GM20431 (cell line): ENCODE results near the gene AGER.

ENCODE experiments used
- in situ Hi-C: fragments of 300-500 bp; cut with MseI, MboI; formaldehyde crosslinking; loops from one replicate; pipeline ENCODE4 v1.15.0; 2020; ENCODE audit warnings: low sequenced_read_pairs; ENCODE audit not compliant: unreplicated experiment

AGER gene

GRCh38 chr6:32174416-32174815 lies 9.6 kb downstream of the AGER start:
- in situ Hi-C loops = no loop called here

GRCh38 chr6:32173051-32173727 lies 10.9 kb downstream of the AGER start:
- in situ Hi-C loops = no loop called here

DNA sequence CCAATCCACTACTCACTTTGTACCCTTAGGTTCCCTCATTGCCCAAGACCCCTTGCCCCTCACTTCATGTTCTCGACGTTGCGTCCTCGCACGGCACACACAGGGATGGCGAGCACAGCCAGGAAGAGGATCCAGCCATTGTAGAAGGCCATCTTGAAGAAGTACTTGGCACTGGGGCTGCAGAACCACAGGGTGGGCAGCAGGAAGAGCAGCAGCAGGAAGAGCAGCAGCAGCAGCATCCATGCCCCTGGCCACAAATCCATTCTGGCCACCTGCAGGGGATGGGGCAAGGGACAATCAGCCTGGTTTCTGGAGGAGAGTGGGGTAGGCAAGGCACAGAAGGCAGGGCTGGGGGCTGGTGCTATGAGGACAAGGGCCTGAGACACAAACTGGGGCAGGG lies 12.8 kb downstream of the AGER start:
- in situ Hi-C loops = no loop called here

DNA sequence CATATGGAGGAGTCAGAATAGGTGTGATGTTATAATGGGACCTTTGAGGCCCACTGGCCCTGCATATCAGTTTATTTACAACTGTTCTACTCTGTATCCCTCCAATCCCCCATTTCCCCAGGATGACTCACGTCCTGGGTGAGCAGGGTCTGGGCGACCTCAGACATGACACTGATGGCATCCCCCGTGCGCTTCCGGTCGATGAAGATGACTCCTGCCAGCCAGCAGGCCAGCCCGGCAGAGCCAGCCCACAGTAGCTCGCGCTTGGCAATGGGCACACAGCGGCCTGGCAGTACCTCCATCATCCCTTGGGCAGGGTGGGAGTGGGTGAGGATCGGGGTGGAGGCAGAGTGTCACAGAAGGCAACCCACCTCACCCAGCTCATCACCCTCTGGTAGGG lies 13.8 kb downstream of the AGER start:
- in situ Hi-C loops = no loop called here

DNA sequence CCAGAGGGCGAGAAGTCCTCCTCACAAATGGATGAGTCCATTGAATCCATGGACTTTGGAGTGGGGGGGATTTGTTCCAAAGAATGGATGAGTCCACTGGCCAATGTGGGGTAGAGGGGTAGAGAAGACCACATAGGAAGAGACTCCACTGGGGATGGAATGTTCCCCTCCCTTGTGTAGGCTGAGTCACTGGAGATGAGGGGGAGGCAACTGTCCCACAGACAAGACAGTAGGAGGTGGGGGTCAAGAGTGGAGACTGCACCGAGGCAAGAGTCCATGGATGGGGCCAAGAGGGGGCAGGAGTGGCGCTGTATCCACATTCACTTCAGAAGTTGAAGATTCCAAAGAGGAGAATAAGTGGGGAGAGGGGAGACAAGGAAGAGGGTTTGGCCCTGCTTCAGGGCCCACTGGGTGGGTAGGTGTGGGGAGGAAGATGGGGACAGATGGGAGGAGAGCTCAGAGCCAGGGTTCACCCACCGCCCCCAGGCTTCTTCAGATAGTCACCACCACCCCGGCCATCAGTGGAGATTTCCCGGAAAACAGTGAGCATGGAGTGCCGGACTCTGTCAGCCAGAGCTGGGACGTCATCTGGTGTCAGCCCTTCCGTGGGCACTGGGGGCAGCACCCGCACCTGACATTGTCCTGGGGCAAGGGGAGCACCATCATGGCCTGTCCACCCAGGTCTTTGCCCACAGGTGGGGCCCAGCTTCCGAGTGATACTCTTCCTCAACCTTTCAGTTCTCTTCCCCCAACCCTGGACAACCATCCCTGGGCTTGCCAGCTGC lies 15.1 kb downstream of the AGER start:
- in situ Hi-C loops = no loop called here

GRCh38 chr6:32168350-32168749 lies 15.7 kb downstream of the AGER start:
- in situ Hi-C loops = no loop called here

- in situ Hi-C loops = no loop called here
Measured at GRCh38 chr6:32167761-32168262, 16.2 kb downstream of the AGER start.

DNA sequence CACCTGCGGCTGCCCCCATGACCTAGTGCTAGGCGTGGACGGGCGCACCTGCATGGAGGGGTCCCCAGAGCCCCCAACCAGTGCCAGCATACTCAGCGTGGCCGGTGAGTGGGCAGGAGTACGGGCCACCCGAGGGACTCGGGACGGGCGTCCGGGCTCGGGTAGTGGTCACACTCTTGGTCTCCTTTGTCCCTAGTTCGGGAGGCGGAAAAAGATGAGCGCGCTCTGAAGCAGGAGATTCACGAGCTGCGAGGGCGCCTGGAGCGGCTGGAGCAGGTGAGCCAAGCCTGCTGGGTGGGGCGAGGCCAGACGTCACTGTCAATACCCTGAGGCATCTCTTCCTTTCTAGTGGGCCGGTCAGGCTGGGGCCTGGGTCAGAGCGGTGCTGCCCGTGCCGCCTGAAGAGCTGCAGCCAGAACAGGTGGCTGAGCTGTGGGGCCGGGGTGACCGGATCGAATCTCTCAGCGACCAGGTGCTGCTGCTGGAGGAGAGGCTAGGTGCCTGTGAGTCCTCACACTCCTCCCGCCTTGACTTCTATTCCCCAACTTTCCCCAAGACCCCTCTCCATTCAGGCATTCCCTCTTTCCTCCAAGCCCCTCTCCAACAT lies 16.8 kb downstream of the AGER start:
- in situ Hi-C loops = no loop called here

DNA sequence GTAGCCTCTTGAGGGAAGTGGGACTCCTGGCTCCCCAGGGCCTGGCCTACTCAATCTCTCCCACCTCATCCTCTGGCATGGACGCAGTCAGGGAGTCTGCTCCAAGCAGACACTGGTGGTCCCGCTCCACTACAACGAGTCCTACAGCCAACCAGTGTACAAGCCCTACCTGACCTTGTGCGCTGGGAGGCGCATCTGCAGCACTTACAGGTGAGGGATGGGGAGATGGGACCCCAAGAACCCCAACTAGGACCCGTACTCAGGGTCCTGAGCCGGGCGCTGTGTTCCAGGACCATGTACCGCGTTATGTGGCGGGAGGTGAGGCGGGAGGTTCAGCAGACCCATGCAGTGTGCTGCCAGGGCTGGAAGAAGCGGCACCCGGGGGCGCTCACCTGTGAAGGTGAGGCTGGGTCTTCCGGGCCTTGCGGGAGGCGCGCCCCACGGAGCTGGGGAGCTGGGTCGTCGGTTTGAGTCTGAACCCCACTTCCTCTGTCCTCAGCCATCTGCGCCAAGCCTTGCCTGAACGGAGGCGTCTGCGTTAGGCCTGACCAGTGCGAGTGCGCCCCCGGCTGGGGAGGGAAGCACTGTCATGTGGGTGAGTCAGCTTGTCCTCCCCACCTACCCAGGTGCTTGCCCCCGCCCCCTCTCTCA lies 17.5 kb downstream of the AGER start:
- in situ Hi-C loops = no loop called here

DNA sequence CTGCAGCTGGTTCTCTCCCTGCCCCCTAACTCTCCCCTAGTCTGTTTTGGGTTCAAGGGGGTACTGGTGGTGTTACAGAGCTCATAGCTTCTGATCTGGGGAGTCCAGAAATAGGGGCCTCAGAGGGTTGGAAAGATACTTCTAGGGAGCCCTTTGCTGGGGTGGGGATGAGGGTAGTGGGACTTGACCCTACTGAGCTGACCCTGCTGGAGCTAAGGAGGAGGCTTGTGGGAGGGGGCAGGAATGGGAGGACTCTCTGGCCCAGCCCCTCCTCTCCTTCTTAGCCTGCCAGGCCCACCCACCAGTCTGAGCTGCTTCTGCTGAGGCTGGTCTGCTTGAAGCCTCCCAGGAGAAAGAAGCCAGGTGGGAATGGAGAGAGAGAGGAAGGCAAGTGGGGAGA lies 19.8 kb downstream of the AGER start, which contains the start of gene EGFL8:
Gene EGFL8, plus strand, starts transcription at position 301 of the 400 bp plus-strand sequence. CDS start 1,571 bp downstream, outside the sequence.
- in situ Hi-C loops = no loop called here

- in situ Hi-C loops = no loop called here
Measured at GRCh38 chr6:32163559-32164258, 20.3 kb downstream of the AGER start.

DNA sequence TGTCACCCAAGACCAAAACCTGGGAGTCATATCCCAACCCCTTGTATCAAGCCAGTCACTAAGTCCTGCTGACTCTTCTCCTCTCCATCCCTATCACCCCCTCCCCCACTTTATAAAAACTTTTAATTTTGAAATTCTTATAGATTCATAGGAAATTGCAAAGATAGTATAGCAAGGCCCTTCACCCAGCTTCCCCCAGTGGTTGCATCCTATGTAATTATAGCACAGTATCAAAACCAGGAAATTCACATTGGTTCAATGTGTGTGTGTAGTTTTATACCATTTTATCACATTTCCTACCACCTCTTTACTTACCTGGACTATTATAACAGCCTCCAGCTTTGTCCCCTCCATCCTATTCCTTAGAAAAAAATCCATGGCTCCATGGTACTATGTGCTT lies 26.0 kb downstream of the AGER start:
- in situ Hi-C loops = no loop called here

DNA sequence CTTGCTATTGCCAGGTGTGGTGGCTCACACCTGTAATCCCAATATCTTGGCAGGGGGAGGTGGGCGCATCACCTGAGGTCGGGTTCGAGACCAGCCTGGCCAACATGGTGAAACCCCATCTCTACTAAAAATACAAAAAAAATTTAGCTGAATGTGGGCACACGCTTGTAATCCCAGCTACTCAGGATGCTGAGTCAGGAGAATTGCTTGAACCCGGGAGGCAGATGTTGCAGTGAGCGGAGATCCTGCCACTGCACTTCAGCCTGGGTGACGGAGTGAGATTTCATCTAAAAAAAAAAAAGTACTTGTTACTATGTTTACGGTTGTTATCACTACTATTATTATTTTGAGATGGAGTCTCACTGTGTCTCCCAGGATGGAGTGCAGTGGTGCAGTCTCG lies 27.2 kb downstream of the AGER start:
- in situ Hi-C loops = no loop called here

DNA sequence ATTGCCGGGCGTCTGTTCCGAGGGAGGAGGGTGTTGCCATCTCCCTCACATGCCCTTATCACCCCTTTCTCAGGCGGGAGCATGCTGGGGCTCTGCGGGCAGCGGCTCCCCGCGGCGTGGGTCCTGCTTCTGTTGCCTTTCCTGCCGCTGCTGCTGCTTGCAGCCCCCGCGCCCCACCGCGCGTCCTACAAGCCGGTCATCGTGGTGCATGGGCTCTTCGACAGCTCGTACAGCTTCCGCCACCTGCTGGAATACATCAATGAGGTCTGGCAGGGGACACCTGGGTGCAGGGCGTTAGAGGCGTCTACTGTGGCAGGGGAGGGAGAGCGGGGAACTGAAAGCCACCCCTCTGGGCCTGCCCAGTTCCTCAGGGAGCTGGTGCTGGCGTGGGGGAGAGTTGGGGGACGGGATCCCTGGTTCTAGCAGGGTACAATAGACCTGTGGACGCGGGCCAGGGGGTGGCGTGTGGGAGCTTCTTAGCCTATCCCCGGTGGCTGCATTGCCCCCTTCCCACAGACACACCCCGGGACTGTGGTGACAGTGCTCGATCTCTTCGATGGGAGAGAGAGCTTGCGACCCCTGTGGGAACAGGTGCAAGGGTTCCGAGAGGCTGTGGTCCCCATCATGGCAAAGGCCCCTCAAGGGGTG lies 29.4 kb downstream of the AGER start:
- in situ Hi-C loops = no loop called here

- in situ Hi-C loops = no loop called here
Measured at GRCh38 chr6:32153564-32154513, 30.2 kb downstream of the AGER start, which contains the start of gene PPT2. TSS of gene PPT2 (plus strand) at chr6:32154141. CDS start at chr6:32154595, 454 bp downstream.

DNA sequence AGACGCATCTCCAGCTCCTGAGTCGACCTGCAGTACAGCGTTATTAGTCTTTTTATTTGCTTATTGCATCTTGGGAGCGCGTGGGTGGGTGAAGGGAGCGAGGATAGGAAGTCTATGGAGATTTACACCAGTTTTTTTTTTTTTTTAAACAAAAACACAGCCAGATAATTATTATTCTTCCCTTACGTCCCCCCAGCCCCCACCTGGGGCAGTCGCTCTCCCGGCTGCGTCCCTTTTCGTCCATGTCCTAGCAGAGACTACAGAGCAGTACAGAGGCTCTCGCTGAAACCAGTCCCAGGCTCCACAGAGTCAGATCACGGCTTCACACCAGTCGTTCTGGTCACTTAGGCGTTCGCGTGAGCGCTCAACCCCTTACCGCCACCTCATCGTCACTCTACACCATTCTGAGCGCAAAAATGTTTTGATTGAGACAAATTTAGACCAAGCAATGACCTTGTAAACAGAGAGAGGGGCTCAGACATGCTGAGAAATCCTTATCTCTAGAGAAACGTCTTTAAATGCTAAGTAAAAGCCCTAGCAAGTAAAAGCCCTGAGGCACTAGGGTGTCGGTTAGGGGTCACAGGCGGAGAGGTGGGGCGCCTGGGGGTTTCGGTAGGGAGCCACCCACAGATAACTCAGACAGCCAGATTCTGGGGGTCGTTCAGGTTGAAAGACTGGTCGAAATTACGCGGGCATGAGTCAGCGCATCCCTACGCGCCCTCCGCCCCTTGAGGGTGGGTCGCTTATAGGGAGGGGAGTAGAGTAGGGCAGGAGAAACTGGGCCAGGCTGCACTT lies 31.1 kb downstream of the AGER start:
- in situ Hi-C loops = no loop called here
